Stimulated activated effector memory CD8-positive, alpha-beta T cell treated with anti-CD3 and anti-CD28 coated beads, Interleukin-12 subunit alpha, Interleukin-12 subunit beta, amount 100 ng/mL, for 72 hours (primary cell): ENCODE measurements around the gene STX1A.

Experiments
- ATAC-seq: fragments of 150-1000 bp; cut with Tn5 transposase; 2 replicates; pipeline ENCODE4 v1.10.0; 2021
- DNase-seq, 2 donors: peaks; one replicate each; pipeline ENCODE4 v3.0.0; 2021 to 2022; ENCODE audit warnings: low spot score in 2 of 2
- H3K27ac Mint-ChIP-seq: one replicate; pipeline ENCODE4 v1.8.0; 2022; ENCODE audit warnings: mild to moderate bottlenecking, mixed read lengths
- H3K36me3 Mint-ChIP-seq: one replicate; pipeline ENCODE4 v1.8.0; 2022; ENCODE audit warnings: mild to moderate bottlenecking, mixed read lengths
- H3K4me1 Mint-ChIP-seq: one replicate; pipeline ENCODE4 v1.8.0; 2022; ENCODE audit warnings: mixed read lengths
- H3K4me3 Mint-ChIP-seq: one replicate; pipeline ENCODE4 v1.8.0; 2022; ENCODE audit warnings: mild to moderate bottlenecking, mixed read lengths
- H3K9me3 Mint-ChIP-seq: one replicate; pipeline ENCODE4 v1.8.0; 2022; ENCODE audit warnings: mixed read lengths

Gene STX1A

DNA sequence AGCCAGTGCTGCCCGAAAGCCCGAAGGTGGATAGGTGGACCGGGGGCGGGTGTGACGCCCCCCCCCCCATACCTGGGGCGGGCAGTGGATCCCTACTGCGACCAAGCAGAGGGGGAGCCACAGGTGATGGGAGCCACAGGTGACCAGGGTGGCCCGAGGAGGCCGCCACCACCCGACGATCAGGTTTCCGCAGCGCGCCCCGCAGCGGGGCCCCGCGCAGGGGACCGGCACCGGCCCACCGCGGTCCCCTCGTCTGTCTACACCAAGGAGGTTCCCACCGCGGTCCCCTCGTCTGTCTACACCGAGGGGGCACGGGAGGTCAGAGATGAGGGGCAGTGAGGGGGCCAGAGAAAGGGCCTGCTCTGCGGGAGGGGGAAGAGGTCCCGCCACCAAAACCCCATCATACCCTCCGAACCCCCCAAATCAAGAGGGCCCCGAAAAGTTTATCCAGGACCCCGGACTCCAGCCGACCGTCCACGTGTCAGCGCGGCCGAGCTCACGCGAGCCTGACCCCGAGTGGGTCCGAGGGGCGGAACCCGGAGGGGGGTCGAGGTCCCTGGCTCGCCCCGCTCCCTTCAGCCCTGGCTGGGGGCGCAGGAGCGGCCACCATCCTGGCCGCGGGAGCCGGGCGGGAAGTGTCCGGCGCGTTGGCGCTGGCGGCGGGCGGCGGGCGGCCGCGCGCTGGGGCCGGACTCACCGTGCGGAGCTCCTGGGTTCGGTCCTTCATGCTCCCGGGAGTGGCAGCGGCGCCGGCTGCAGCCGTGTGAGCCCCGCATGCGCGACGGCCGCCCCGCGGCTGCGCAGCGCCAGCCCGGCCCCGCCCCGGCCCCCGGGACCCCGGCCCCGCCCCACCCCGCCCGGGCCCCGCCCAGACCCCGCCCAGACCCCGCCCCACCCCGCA, at the start of gene STX1A:
Gene STX1A, minus strand, starts transcription at position 765 of the 901 bp plus-strand sequence. Its CDS starts 38 bp downstream, at position 727.
- Mint-ChIP-seq H3K4me3 (peak within 1 kb of the TSS; percentile 82), H3K9me3 (no peaks in the 10 kb centered on the region), H3K27ac (peak within 1 kb of the TSS; percentile 89), H3K4me1 (peaks cover 39% of the 10 kb centered on the region), H3K36me3 (peaks cover 39% of the 10 kb centered on the region)
- ATAC-seq = peak; percentile 70
- peak; percentile 64 to 86 for DNase-seq

DNA sequence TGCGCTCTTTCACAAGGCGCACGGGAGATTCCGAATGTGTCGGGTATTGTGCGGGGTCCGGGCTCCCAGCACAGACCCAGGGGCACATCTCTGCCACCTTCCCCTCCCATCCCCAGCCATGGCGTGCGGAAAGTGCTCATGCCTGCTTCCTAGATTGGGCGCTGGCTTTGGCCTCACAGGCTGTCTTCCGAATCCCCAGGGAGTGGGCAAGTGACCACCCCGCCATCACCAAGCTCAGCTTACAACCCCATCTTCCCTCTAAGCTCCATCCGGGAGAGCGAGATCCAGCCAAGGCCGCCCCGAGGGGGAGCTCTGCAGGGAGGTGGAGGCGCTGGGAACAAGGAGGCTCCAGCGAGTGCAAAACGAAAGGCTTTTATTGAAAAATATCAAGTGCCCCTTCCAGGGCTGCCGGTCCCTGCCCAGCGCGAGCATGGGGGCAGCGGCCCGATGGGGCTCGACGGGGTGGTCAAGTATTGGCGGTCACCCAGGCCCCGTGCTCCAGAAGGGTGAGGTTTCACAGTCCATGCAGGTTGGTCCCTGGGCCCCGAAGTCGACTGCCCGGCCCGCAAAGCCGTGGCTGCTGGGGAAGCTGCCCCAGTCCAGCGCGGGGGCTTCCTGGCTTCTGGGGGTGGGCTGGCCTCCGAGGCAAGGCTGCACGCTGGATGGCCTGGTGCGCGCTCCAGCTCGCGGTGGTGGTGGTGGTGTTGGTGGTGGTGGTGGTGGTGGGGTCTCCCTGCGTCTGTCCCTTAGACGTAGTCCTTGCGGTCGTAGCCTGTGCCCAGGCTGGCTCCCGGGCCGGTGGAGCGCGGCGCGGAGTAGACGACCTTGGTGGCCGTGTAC, 49.4 kb upstream of the STX1A start:
- Mint-ChIP-seq H3K27ac (no peak overlapping the region), H3K9me3 (no peaks in the 10 kb centered on the region), H3K36me3 (peaks cover 4% of the 10 kb centered on the region), H3K4me1 (no peaks in the 10 kb centered on the region), H3K4me3 (no peak overlapping the region)
- no peak for ATAC-seq
- no peak for DNase-seq

GRCh38 chr7:73766556-73767229, 47.2 kb upstream of the STX1A start:
- no peak overlapping the region for H3K4me3 Mint-ChIP-seq

DNA sequence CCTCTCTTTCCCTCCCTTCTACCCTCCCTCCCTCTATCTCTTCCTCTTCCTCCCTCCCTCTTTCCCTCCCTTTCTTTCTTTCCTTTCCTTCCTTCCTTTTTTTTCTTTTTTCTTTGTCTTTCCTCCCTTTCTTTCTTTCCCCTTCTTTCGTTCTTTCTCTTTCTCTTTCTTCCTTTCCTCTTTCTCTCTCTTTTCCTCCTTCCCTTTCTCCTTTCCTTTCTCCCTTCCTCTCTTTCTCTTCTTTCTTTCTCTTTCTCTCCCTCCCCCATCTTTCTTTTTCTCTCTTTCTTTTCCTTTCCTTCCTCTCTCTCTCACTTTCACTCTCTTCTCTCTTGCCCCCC, 43.2 kb upstream of the STX1A start:
- Mint-ChIP-seq H3K36me3 (no peaks in the 10 kb centered on the region), H3K9me3 (no peaks in the 10 kb centered on the region), H3K4me3 (no peak overlapping the region), H3K4me1 (no peaks in the 10 kb centered on the region), H3K27ac (no peak overlapping the region)
- ATAC-seq (no peak), DNase-seq (no peak)

More at GRCh38 chr7:73766556-73767229, 47.2 kb upstream of the STX1A start:
- ATAC-seq (no peak), DNase-seq (no peak)
- peaks cover 4% of the 10 kb centered on the region for H3K36me3 Mint-ChIP-seq
- no peaks in the 10 kb centered on the region for H3K9me3 Mint-ChIP-seq
- no peak overlapping the region for H3K27ac Mint-ChIP-seq
- H3K4me1 Mint-ChIP-seq = no peaks in the 10 kb centered on the region

- H3K9me3 Mint-ChIP-seq = no peaks in the 10 kb centered on the region
- H3K4me3 Mint-ChIP-seq = no peak overlapping the region
- no peak overlapping the region for H3K27ac Mint-ChIP-seq
- no peaks in the 10 kb centered on the region for H3K36me3 Mint-ChIP-seq
- peak; percentile 37 for ATAC-seq
- no peaks in the 10 kb centered on the region for H3K4me1 Mint-ChIP-seq
- DNase-seq = no peak
Observed at GRCh38 chr7:73761854-73762658, 42.6 kb upstream of the STX1A start.

DNA sequence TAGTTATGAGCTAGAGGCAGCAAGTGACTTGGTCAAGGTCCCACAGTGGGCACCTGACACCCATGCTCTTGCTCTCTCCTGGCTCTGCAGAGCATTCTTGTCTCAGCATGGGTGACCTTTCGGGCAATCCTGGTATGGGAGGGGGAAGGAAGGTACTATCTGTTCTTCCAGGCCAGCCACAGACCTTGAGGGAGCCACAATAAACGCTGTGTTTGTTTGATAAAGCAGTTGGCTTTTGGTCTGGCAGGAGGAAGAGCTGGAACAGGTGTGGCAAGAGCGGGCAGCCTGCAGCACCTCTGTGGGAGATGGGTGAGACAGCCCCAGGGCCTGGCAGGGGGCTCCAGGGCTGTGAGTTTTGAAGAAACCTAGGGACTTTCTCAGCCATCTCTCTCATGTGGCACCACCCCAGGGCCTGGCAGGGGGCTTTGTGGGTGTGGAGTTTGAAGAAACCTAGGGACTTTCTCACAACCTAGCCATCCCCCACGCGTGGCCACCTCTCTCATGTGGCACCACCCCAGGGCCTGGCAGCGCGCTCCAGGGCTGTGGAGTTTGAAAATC, 39.2 kb upstream of the STX1A start:
- H3K9me3 Mint-ChIP-seq = no peaks in the 10 kb centered on the region
- H3K36me3 Mint-ChIP-seq = no peaks in the 10 kb centered on the region
- no peak overlapping the region for H3K4me3 Mint-ChIP-seq
- no peak for ATAC-seq
- no peaks in the 10 kb centered on the region for H3K4me1 Mint-ChIP-seq
- no peak for DNase-seq
- no peak overlapping the region for H3K27ac Mint-ChIP-seq

- no peaks in the 10 kb centered on the region for H3K4me1 Mint-ChIP-seq
- no peak for ATAC-seq
- no peak overlapping the region for H3K27ac Mint-ChIP-seq
- no peak overlapping the region for H3K4me3 Mint-ChIP-seq
- no peaks in the 10 kb centered on the region for H3K9me3 Mint-ChIP-seq
- H3K36me3 Mint-ChIP-seq = no peaks in the 10 kb centered on the region
- DNase-seq = no peak
Observed at GRCh38 chr7:73749931-73750776, 30.7 kb upstream of the STX1A start.

DNA sequence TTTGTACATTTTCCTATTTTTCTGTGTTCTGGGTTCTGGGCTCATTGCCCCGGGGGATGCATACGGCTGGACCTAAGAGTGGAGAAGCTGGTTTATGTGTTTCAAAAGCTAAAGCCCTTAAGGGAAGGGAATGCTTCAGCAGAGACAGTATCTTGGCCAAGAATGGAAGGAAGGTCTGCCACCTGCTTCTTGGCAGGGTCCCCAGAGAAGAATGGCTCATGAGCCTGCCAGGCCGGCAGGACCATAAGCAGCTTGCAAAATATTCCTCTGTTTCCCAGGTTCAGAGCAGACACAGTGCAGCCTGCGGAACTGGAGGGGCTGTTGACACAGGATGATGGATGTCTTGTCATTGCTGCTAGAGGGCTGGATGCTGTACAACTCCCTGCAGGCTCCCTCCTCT, 26.9 kb upstream of the STX1A start:
- DNase-seq (no peak), ATAC-seq (no peak)
- H3K9me3 Mint-ChIP-seq = no peaks in the 10 kb centered on the region
- H3K4me3 Mint-ChIP-seq = no peak overlapping the region
- no peak overlapping the region for H3K27ac Mint-ChIP-seq
- H3K4me1 Mint-ChIP-seq = no peaks in the 10 kb centered on the region
- no peaks in the 10 kb centered on the region for H3K36me3 Mint-ChIP-seq

GRCh38 chr7:73742753-73743641, 23.5 kb upstream of the STX1A start:
- DNase-seq (no peak), ATAC-seq (no peak)
- H3K4me3 Mint-ChIP-seq = no peak overlapping the region
- H3K9me3 Mint-ChIP-seq = no peaks in the 10 kb centered on the region
- H3K27ac Mint-ChIP-seq = peak overlapping the region; percentile 10
- no peaks in the 10 kb centered on the region for H3K36me3 Mint-ChIP-seq
- peaks cover 9% of the 10 kb centered on the region for H3K4me1 Mint-ChIP-seq

GRCh38 chr7:73742338-73742752, 22.9 kb upstream of the STX1A start:
- Mint-ChIP-seq H3K9me3 (no peaks in the 10 kb centered on the region), H3K36me3 (peaks cover 3% of the 10 kb centered on the region), H3K4me1 (peaks cover 16% of the 10 kb centered on the region), H3K4me3 (no peak overlapping the region), H3K27ac (no peak overlapping the region)
- DNase-seq (no peak), ATAC-seq (no peak)

GRCh38 chr7:73741600-73741999, 22.1 kb upstream of the STX1A start:
- H3K27ac Mint-ChIP-seq = no peak overlapping the region
- DNase-seq = no peak

DNA sequence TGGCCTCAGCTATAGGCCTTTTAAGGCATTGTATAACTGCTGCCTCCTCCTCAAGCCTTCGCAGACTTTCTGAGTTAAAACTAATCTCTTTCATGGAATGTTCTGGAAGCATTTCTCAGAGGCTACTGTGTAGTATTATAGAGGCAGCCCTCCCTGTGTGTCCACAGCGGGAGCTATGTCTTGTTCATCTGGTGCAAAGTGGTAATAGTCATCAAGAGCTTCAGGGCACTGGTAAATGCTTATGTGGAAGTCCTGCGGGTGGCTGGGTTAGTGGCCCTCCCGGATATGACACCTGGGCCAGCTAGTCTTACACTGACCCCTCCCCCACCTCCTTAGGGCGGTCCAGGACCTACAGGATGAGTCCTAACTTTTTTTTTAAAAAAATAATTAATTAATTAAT, 21.3 kb upstream of the STX1A start:
- peaks cover 16% of the 10 kb centered on the region for H3K36me3 Mint-ChIP-seq
- DNase-seq (no peak), ATAC-seq (no peak)
- no peaks in the 10 kb centered on the region for H3K9me3 Mint-ChIP-seq
- peaks cover 19% of the 10 kb centered on the region for H3K4me1 Mint-ChIP-seq
- H3K4me3 Mint-ChIP-seq = peak overlapping the region; percentile 10
- H3K27ac Mint-ChIP-seq = no peak overlapping the region

More at GRCh38 chr7:73741600-73741999, 22.1 kb upstream of the STX1A start:
- Mint-ChIP-seq H3K36me3 (peaks cover 10% of the 10 kb centered on the region), H3K4me3 (no peak overlapping the region), H3K9me3 (no peaks in the 10 kb centered on the region), H3K4me1 (peaks cover 19% of the 10 kb centered on the region)
- ATAC-seq = no peak

DNA sequence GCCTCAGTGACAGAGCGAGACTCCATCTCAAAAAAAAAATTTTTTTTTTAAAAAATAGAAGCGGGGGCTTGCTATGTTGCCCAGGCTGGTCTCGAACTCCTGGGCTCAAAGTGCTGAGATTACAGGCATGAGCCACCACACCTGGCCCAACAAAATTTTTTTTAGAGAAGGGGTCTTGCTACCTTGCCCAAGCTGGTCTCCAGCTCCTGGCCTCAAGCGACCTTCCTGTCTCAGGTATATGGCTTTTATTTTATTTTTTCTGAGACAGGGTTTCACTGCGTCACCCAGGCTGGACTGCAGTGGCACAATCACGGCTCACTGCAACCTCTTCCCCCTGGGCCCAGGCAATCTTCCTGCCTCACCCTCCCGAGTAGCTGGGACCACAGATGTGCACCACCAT, 20.7 kb upstream of the STX1A start:
- H3K4me1 Mint-ChIP-seq = peaks cover 20% of the 10 kb centered on the region
- peaks cover 16% of the 10 kb centered on the region for H3K36me3 Mint-ChIP-seq
- H3K4me3 Mint-ChIP-seq = peak overlapping the region; percentile 10
- ATAC-seq (no peak), DNase-seq (no peak)
- H3K9me3 Mint-ChIP-seq = no peaks in the 10 kb centered on the region
- no peak overlapping the region for H3K27ac Mint-ChIP-seq
